Glomerular visceral epithelial cell (primary cell): ENCODE results near the gene ACTR1B.
"Not testable (repeated sequence)": the region's sequence is repeated elsewhere in the genome, so short reads cannot be mapped to it uniquely, and the experiment has no call there.

ENCODE experiments used
- DNase-seq: peaks from one replicate; pipeline ENCODE4 v3.0.0-alpha.2; 2016; ENCODE audit errors: extremely low spot score

Gene ACTR1B

GRCh38 chr2:97688062-97688827, 24.4 kb upstream of the ACTR1B start:
- no peak for DNase-seq

DNA sequence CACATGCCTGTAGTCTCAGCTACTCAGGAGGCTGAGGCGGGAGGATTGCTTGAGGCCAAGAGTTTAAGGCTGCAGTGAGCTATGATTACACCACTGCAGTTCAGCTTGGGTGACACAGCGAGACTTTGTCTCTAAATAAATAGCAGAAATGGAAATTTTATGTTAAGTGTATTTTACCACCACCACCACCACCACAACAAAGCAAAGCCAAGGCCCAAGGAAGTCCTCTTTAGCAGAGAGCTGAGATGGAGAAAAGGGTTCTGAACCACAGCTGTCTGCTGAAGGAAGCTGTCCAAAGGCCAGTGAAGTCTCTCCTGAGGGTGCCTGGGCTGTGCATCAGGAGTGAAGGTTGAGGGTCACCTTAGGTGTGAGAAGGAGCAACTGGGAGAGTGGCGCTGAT, 23.4 kb upstream of the ACTR1B start:
- DNase-seq = not testable (repeated sequence)

DNA sequence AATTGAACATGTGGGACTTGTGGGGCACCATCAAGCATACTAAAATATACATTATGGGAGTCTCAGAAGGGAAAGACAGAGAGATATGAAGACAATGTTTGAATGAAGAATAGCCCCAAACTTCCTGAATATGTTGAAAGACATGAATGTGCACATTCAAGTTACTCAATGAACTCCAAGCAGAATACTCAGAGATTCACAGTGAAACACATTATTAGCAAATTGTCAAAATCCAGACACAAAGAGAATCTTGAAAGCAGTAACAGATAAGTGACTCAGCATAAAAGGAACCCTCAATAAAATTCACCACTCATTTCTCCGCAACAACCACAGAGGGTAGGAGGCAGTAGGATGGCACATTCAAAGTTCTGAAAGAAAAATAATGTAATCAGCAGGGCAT, 14.5 kb upstream of the ACTR1B start:
- no peak for DNase-seq

- no peak for DNase-seq
Measured at GRCh38 chr2:97677480-97677879, 13.6 kb upstream of the ACTR1B start.

GRCh38 chr2:97676620-97677019, 12.8 kb upstream of the ACTR1B start:
- no peak for DNase-seq

- no peak for DNase-seq
Measured at GRCh38 chr2:97675430-97676113, 11.7 kb upstream of the ACTR1B start.

GRCh38 chr2:97673915-97674283, 10.1 kb upstream of the ACTR1B start:
- DNase-seq = no peak

GRCh38 chr2:97673182-97673914, 9.5 kb upstream of the ACTR1B start:
- no peak for DNase-seq

DNA sequence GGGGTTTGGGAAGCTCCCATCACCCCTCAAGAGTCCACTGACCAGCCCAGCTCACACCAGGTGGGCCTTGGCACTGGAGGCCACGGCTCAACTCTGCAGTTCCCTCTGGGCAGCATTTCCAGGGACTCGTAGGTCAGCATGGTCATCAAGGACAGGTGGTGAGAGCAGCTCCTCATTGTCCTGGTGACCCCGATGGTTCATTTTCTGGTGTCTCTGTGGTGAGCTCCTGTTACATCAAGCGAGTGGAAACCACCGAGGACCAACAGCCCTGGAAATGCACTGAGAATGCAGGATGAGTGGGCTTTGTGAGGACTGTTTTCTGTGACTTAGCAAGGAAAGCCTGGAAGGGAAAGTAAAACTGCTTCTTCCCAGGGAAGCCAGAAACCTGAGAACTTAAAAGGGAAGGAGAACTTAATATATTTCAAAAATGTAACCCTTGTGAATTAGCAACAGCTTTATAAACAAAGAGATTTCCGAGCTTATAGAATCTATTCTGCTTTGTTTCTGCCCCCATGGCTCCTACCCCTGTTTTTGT, 8.8 kb upstream of the ACTR1B start:
- not testable (repeated sequence) for DNase-seq

DNA sequence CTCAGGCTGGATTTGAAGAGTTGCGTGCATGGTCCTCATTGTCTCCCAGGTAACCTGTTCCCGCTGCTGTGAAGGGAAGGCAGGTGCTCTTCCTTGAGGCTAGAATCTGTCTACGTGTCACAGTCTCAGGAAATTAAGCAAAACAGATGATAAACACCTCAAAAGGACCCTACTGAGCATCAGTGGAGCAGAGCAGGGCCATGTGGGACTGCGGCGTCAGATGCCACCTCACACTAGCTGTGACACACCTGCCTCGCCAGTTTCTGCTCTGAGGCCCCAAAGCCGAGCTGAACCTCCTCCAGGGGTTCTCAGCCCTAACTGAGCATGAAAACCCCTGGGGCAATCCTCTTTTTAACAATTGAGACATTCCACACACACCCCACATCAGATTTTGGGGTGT, 7.7 kb upstream of the ACTR1B start:
- DNase-seq = no peak

DNA sequence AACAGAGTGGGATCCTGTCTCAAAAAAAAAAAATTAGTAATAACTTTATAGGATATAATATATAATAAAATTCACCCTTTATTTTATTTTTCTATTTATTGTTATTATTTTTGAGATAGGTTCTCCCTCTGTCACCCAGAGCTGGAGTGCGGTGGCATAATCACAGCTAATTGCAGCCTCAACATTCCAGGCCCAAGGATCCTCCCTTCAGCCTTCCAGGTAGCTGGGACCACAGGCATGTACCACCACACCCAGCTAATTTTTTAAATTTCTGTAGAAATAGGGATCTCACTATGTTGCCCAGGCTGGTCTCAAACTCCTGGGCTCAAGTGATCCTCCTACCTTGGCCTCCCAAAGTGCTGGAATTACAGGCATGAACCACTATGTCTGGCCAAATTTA, 6.6 kb upstream of the ACTR1B start:
- DNase-seq = no peak

DNA sequence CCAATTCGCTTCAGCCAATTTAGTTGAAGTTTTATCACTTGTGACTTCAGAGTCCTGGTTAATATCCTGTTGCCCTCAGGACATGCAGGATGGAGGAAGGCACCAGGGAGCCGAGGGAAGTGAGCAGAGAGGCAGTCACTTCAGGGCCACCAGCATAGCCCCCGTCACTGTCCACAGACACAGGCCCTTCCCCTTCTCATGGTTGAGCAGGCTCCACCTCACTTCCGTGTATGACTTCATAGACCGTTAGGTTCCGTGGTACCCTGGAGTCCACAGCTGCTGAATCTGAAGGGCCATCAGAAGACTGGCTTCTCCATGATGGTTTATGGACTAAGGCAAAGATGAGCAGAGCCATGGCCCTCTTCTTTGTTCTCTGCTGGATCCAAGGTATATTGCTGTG, 5.6 kb upstream of the ACTR1B start, which contains the start of gene C2orf92:
C2orf92 (plus strand) TSS at position 266 of the 400 bp plus-strand sequence; CDS start at position 342, 76 bp downstream.
- no peak for DNase-seq

DNA sequence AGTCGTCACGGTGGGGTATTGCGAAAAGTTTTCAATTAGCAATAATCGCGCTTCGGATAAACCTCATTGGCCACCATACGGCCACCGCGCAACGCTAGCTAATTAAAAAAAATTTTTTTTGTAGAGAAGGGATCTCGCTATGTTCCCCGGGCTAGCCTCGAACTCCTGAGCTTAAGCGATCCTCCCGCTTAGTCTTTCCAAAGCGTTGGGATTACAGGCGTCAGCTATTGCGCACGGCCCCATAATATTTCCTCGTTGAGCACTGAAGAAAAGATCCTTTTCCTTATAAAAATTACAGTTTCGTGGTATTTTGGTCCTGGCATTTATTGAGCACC, 759 bp upstream of the ACTR1B start:
- DNase-seq = no peak

DNA sequence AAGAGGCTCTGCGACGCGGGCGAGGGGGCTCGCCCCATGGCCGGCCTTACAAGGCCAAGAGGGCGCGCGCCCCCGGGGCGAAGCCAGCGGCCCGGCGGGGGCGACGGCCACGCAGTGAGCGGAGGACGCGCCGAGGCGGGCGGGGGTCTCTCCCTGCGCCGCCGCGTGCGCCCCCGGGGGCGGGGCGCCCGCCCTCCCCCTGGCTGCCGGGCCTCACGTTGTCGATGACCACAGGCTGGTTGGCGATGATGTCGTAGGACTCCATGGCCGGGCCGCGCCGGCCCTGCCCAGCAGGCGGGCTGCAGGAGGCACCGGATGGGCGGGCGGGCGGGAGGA, 250 bp downstream of the ACTR1B start:
- DNase-seq = no peak

DNA sequence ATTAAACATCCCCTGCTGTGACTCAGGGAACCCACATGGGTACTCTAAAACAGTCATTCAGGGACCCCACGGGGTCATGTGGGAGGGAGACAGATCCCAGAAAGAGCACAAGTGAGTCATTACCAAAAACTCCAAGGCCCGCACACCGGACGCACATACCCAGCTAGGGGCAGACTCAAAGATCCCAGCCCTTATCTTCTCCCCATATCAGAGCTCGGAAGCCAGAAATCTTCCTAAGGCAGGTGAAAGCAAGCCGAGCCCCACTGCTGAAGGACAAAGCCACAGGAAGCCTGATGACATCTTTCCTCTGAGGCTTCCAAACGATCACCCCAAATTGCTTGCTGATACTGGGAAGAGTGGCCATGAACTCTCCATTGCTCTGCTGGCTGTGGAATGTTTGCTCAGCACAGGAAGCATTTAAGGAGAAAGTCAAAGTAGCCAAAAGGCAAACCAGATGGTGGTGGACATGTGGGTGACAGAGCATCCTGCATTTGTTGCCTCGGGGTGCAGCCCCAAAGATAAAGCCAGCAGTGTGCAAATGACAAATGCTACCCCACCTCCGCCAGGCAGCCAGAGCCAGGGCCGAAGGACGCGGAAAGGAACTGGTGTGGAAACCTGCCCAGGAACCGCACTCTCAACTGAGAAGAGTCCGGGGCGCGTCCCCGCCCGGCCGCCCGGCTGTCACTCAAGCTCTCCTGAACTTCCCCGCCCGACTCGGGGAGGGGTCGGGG, 784 bp downstream of the ACTR1B start:
- peak; percentile 82 for DNase-seq

DNA sequence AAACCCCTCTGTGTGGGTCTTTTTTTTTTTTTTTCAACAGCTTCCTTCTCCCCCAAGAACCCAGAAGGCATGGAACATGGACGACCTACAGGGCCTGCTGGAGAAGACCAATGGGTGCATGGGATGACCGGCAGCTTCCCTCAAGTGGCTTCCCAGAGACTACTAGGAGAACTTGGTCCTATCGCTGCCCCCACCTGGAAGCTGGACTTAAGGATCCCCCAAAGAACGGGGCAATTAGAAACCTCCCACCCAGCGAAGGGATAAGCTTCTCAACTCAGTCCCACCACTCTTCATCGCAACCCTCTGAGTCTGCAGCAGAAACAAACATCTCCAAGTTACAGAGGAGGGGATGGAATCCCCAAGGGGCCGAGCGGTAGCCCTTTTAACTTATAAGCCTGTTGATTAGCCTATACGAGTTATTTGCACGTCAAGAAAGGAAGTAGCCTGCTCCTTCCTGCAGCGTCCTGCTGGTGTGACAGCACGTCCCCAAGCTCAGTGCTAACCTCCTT, 1.4 kb downstream of the ACTR1B start:
- DNase-seq = no peak

DNA sequence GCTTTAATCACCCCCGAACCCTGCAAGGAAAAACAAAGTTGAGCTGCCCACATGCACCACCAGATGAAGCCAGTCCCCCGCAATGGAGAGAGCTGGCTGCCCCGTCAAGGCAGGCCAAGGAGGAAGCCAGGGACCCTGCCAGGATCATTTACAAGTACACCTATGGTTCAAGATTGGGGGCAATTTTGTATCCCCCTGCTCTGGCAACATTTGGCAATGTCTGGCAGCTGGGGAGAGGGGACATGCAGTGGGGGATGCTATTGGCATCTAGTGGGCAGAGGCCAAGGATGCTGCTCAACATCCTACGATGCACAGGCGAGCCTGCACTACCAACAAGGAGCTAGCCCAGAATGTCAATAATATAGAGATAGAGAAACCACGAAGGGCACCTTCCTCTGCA, 1.9 kb downstream of the ACTR1B start:
- DNase-seq = no peak

- DNase-seq = no peak
Measured at GRCh38 chr2:97660775-97661389, 3.0 kb downstream of the ACTR1B start.

- DNase-seq = no peak
Measured at GRCh38 chr2:97660044-97660774, 3.6 kb downstream of the ACTR1B start.

DNA sequence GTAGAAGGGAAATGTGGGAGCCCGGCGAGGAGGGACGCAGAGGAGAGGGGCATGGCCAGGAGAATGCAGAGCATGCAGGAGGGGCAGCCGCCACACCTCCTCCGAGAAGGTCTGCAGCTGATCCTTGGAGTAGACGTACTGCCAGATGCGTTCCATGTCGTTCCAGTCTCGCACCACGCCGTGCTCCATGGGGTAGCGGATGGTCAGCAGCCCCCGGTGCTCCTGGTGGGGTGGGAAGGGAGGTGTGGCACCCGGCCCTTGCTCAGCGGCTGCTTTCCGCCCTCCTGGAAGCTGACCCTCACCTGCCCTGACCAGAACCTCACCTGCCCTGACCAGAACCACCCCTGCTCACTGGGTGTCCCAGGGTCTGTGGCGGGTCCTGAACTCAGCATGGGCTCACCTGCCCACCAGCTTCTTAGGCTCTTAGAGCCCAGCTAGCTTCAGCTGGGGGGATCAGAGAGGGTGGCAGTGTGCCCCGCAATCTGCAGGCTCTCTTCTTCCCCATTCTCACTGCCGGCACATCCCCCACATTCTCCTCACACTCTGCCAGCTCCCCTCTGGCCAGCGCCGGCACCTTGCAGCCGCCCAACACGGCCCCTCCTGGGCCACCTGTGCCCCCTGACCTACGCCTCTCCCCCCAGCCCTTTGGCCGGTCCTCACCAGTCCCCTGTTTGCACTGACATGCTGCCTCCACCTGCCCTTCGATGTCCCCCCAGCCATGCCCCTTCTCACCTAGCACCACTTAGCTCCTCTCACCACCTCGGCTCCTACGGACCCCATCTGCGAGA, 4.4 kb downstream of the ACTR1B start:
- DNase-seq = no peak
